ENCODE data around the gene ZNF221. TPM values are rescaled to one million over a fixed set of nuclear protein-coding genes. Genes with fewer than 3 reads are reported as not detected.
"Not testable (repeated sequence)": the region's sequence is repeated elsewhere in the genome, so short reads cannot be mapped to it uniquely, and the experiment has no call there.

ZNF221 gene
- total RNA-seq, 2 experiments from 2014 or later, result 1.3 to 1.4 TPM

DNA sequence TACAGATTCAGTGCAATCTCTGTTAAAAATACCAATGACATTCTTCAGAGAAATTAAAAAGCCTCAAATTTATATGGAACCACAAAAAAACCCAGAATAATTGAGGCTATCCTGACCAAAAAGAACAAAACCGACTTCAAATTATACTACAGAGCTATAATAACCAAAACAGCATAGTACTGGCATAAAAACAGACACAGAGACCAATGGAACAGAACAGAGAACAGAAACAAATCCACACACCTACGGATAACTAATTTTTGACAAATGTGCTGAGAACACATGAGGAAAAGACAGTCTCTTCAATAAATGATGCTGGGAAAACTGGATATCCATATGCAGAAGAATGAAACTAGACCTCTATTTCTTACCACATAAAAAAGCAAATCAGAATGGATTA lies 1.2 kb upstream of the ZNF221 start:
- POLR2A ChIA-PET, CTCF ChIA-PET: not testable (repeated sequence)

DNA sequence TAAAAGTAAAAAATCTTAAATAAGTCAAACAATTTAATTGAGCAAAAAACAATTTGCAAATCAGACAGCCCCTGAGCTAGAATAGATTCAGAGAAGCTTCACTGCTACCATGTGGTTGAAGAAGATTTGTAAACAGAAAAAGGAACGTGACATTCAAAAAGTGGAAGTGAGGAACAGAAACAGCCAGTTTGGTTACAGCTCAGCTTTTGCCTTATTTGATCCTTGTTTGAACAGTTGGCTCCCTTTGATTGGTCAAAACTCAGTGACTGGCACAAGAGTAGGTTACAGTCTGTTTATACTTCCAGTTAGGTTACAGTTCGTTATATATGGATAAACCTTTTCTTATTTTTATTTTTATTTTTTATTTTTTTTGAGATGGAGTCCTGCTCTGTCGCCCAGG lies 5.8 kb downstream of the ZNF221 start:
- CTCF ChIA-PET, result interaction anchor here (0.6 kb wide), 1 partner anchor 100 kb away, joined by 3 read pairs; no protein-coding TSS in a partner anchor
- POLR2A ChIA-PET, result no interaction called here

DNA sequence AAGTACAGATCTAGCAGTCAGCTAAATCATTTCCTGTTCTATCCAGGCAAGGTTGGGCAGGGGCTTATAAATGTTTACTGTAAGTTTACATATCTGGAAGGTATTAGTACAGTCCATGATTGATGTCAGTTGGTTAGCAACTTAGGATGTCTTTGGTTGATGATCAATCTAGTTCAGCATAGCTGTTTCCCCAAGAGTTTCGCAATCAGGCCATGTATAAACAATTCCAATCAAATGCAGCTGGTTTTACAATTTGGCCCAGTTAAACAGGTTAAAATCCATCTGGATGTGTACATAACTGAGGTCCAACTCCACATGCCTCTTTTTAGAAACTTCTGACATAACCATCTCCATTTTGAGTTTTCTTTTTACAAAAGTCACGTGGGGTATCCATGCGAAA lies 6.9 kb downstream of the ZNF221 start:
- ChIA-PET POLR2A (no interaction called here), CTCF (no interaction called here)

DNA sequence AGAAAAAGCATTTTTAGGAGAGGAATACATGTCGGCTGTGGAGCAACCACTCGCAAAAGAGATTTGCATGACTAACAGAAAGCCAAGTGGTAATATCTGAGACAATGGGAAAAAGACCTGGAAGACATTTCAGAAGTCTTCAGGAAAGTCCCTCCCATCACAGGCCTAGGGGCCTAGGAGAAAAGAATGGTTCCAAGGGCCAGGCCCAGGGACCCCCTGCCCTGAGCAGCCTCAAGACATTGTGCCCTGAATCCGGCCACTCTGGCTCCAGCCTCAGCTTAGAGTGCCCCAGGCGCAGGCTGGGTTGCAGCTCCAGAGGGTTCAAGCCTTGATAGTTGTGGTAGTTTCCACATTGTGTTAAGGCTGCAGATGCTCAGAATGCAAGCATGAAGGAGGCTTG lies 9.4 kb downstream of the ZNF221 start:
- ChIA-PET POLR2A (no interaction called here), CTCF (no interaction called here)

DNA sequence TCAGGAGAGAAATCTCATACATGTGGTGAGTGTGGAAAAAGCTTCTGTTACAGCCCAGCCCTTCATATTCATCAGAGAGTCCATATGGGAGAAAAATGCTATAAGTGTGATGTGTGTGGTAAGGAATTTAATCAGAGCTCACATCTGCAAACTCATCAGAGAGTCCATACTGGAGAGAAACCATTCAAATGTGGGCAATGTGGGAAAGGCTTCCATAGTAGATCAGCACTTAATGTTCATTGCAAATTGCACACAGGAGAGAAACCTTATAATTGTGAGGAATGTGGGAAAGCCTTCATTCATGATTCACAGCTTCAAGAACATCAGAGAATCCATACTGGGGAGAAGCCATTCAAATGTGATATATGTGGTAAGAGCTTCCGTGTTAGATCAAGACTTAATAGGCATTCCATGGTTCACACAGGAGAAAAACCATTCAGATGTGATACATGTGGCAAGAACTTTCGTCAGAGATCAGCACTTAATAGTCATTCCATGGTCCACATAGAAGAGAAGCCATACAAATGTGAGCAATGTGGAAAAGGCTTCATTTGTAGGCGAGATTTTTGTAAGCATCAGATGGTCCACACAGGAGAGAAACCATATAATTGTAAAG lies 15.2 kb downstream of the ZNF221 start:
- POLR2A ChIA-PET, result no interaction called here
- CTCF ChIA-PET, result interaction anchor here (0.8 kb wide), 1 partner anchor 18 kb away, joined by 3 read pairs; no protein-coding TSS in a partner anchor

DNA sequence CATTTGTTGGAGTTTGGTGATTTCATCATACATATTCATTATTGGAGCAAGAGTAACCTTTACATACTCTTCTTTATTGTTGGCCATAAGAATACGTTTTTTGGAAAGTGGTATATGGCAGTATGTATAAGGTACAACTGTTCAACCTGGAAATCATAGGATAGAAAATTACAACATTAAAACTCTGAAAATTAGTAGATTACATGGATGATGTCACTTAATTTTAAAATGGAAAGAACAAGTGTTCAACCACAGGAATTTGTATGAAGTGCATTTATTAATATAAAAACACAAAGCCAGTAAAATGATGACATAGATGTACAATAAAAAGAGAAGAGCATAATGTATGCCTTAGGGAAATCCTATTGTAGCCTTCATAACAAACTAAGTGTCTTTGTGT lies 25.7 kb downstream of the ZNF221 start:
- CTCF ChIA-PET, result no interaction called here
- POLR2A ChIA-PET, result no interaction called here

DNA sequence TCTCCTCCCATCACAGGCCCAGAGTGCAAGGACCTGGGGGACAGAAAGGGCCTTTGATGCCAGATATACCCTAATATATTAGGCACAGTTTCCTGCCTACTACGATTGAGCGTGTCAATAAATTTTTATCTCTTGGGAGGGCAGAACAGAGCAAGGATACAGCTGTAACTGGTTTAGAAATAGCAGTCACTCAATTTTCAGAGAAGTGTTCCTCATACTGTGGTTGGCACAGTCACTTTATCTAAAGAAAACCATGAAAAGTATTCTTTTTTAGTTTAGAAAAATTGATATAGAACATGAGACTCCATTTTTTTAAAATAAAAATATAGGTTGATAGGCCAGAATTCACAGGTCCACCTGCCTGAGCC lies 32.5 kb downstream of the ZNF221 start:
- CTCF ChIA-PET, result no interaction called here

DNA sequence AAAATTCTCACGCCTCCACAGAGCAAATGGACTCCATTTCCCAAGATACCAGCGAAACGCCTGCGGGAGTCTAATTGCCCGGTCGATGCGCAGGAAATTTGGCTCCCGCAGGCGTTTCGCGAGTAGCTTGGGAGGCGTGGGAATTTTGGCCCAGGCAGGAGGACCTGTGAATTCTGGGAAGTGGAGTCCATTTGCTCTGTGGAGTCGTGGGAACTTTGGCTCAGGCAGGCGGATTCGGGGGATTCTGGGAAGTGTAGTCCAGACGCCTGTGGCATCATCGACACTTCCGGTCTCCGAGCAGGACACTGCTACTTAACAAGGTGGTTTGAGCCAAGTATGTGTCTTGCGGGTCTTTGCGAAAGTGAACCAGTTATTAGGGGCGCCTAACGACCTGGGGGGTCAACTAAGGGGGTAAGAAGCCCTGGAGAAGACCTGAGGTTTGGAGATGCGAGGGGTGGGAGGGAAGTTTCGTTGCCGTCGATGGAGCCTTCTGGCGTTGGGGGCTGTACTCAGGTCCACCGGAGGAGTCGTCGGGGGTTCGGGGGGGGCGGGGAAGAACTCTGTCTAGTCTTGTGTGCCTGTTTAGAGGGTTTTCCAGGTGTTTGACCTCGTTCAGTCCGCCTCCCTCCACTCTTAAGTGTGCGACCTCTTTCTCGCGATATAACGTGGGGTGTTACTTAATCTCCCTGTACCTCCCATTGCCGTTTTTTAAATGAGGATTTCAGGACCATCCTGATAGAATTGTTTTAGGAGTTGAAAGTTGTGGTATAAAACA lies 33.1 kb downstream of the ZNF221 start, which contains the start of gene ZNF155:
ZNF155 (plus strand) TSS at position 277 of the 775 bp plus-strand sequence. CDS start 4,356 bp downstream, outside the sequence.
- ChIA-PET POLR2A (interaction anchor here (0.8 kb wide), 1 partner anchor 111 kb away, joined by 3 read pairs; no protein-coding TSS in a partner anchor), CTCF (interaction anchor here (0.7 kb wide), 1 partner anchor 150 kb away, joined by 3 read pairs; no protein-coding TSS in a partner anchor)

More for the DNA sequence above, 32.5 kb downstream of the ZNF221 start:
- POLR2A ChIA-PET, result no interaction called here

DNA sequence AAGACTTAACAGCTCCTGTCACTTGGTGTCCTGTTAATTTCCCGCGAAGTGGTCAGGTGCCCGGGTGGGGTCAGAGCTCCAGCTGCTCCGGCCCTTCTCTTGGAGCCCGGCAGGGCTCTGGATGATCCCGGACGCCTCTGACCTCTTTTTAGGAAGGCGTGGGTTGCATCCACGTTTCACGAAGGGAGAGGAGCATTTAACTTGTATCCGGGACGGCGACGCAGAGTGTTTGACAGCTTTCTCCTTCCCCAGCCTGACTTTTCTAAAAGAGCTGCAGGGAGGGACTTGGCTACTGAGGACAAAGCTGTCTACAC lies 33.6 kb downstream of the ZNF221 start:
- ChIA-PET POLR2A (interaction anchor here (0.8 kb wide), 1 partner anchor 110 kb away, joined by 3 read pairs; no protein-coding TSS in a partner anchor), CTCF (interaction anchor here (0.7 kb wide), 1 partner anchor 149 kb away, joined by 3 read pairs; no protein-coding TSS in a partner anchor)

DNA sequence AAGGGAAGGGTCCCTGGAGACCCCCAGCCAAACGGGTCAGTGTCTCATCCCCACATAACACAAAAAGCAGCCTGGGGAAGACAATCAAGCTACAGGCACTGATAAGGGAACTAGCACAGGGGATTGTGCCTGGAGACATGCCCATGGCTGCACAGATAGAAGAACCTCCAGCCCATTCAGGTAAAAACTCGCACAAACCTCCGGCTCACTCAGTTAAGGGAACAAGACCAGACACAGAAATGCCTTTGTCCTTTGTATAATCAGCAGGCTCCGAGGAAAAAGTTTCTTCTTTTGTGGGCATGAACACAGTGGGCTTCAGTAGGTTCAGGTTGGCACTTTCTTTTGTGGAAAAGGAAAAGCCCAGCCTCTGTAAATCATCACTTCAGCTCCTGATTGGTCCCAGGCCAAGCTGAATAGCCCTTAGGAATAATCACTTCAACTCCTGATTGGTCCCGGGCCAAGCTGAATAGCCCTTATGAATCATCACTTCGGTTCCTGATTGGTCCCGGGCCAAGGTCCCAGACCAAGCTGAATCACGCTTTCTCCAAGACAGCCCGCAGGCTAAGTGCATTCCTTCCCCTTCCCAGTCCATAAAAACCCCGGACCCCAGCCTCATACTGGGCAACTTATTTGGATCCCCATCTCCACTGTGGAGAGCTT lies 46.7 kb downstream of the ZNF221 start:
- ChIA-PET POLR2A (no interaction called here), CTCF (no interaction called here)

DNA sequence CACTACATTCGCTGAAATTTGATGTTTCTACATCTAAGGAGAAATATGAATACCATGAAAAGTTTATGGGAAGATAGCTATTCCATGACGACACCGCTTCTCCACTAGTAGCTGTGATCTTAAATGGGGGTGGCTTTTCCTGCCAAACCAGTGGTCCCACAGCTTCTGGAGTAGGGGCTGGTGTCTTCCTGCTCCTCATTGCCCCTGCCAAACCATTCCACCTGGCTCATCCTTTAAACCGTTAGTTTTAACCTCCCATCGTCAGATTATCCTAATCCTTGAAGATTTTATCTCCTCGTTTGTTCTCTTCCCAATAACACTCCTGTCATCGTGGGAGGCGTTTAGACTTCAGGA lies 51.2 kb downstream of the ZNF221 start:
- POLR2A ChIA-PET, result no interaction called here
- CTCF ChIA-PET, result no interaction called here

DNA sequence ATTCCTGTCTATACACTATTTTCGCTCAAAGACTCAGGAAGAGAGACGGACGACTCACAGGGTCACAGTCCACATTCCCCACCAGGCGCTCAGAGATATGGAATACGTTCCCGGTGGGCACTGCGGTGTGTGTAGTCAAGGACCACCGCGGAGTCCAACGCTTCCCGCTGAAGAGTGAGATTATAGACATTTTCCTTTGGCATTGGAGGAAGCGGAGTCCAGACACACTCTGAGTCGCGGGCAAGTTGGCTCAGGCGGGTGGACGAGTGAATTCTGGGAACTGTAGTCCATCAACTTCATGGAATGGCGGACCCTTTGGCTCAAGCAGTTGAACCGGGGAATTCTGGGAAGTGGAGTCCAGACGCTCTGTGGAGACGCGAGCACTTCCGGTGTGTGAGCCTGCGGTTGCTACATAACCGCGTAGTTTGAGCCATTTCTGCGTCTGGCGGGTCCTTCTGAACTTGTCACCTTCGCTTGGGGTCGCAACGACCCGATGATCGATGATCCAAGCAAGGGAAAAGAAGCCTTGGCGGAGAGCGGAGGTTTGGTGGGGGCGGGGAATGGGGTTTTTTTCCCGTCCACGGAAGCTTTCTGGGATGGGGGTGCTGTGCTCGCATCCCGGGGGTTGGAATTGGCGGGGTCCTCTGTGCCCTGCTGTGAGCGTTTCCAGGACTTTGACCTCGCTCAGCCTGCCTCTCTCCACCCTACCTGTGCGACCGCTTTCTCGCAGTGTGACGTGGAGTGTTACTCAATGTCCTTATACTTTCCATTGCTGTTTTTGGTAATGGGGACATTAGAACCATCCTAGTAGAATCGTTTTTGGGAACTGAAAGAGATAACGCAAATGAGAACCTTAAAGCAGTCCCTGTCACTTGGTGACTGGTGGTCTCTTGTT lies 51.8 kb downstream of the ZNF221 start, which contains the start of gene ZNF230:
ZNF230 (plus strand) TSS at position 392 of the 895 bp plus-strand sequence. CDS start 4,122 bp downstream, outside the sequence.
- ChIA-PET CTCF (no interaction called here), POLR2A (no interaction called here)

DNA sequence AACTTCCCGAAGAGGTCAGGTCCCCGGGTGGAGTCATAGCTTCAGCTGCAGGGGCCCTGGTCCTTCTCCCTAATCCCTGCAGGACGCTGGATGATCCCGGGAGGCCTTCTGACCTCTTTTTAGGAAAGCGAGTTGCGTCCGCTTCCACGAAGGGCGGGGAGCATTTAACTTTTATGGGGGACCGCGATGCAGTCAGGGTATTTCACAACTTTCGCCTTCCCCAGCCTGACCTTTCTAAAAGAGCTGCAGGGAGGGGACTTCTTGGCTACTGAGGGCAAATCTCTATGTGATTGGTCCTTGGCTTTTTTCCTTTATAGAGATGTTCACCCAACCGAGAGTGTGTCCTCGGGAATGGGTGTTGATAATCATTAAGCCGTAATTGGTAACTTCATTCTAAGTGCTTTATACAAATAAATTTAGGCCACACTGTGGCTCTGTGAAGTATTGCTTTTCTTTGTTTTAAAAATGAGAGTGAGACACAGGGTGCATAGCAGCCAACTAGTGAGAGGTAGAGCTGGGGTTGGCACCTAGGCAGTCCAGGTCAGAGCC lies 52.5 kb downstream of the ZNF221 start:
- ChIA-PET POLR2A (no interaction called here), CTCF (no interaction called here)

DNA sequence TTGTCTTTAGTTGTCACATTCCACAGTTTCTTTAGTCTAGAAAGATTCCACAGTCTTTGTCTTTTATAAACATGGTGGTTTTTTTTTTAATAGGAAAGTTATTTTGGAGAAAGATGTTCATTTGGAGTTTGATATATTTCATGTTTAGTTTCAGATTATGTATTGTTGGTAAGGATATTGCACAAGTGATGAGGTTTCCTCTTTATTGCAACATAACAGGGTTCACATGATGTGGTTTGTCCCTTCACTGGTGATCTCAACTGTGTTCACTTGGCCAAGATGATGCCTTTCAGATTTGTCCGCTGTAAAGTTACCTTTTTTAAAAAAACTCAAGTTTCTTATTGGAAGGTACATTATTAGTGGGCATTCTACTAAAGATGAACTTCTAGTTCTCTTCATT lies 54.9 kb downstream of the ZNF221 start:
- ChIA-PET POLR2A (no interaction called here), CTCF (no interaction called here)

DNA sequence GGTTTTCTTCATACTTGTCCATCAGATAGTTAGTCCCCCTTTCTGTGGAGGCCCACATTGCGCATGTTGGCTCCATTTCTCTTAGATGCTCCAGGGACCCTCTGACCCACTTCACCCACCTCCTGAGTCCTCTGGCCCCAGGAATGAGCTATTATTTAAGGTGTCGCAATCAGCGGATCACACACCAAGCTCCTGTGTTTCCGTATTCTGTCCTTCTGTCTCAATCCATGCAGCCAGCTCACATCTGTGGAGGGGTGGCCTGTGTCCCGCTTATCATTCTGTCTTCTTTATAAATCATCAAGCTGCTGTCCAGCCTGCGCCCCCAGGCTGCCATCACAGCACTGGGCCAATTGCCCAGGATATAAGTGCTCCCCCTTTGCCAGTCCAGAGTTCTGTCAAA lies 56.4 kb downstream of the ZNF221 start:
- ChIA-PET CTCF (no interaction called here), POLR2A (no interaction called here)

DNA sequence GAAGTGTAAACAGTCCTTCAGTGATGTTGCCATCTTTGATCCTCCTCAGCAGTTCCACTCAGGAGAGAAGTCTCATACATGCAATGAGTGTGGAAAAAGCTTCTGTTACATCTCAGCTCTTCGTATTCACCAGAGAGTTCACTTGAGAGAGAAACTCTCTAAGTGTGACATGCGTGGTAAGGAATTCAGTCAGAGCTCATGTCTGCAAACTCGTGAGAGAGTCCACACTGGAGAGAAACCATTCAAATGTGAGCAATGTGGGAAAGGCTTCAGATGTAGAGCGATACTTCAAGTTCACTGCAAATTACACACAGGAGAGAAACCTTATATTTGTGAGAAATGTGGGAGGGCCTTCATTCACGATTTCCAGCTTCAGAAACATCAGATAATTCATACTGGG lies 59.4 kb downstream of the ZNF221 start:
- POLR2A ChIA-PET, result no interaction called here

More for the DNA sequence above, 59.4 kb downstream of the ZNF221 start:
- CTCF ChIA-PET, result no interaction called here
